GM20431 (cell line): Measurements from ENCODE around the gene SF3A2.
"Not testable (repeated sequence)": the region's sequence is repeated elsewhere in the genome, so short reads cannot be mapped to it uniquely, and the experiment has no call there.

Experiments
- in situ Hi-C: fragments of 300-500 bp; cut with MseI, MboI; formaldehyde crosslinking; loops from one replicate; pipeline ENCODE4 v1.15.0; 2020; ENCODE audit warnings: low sequenced_read_pairs; ENCODE audit not compliant: unreplicated experiment

The SF3A2 gene

GRCh38 chr19:2270423-2271233 lies 34.0 kb downstream of the SF3A2 start:
- in situ Hi-C loops = no loop called here

- in situ Hi-C loops = no loop called here
These were observed 34.8 kb downstream of the SF3A2 start for GRCh38 chr19:2271234-2272103.

- in situ Hi-C loops = no loop called here
These were observed 36.9 kb downstream of the SF3A2 start for GRCh38 chr19:2273356-2274184.

GRCh38 chr19:2274185-2274711 lies 37.6 kb downstream of the SF3A2 start:
- in situ Hi-C loops = no loop called here

- in situ Hi-C loops = no loop called here
These were observed 38.4 kb downstream of the SF3A2 start for GRCh38 chr19:2274931-2275535.

- in situ Hi-C loops = no loop called here
These were observed 39.2 kb downstream of the SF3A2 start for GRCh38 chr19:2275588-2276428.

- in situ Hi-C loops = no loop called here
These were observed 39.9 kb downstream of the SF3A2 start for GRCh38 chr19:2276429-2276986.

GRCh38 chr19:2277138-2277537 lies 40.5 kb downstream of the SF3A2 start:
- in situ Hi-C loops = no loop called here

GRCh38 chr19:2278459-2279158 lies 42.0 kb downstream of the SF3A2 start:
- in situ Hi-C loops = no loop called here

- in situ Hi-C loops = no loop called here
These were observed 44.1 kb downstream of the SF3A2 start for GRCh38 chr19:2280633-2281264.

GRCh38 chr19:2281265-2282061 lies 44.8 kb downstream of the SF3A2 start:
- in situ Hi-C loops = not testable (repeated sequence)

- in situ Hi-C loops = no loop called here
These were observed 45.6 kb downstream of the SF3A2 start, which contains the start of gene PEAK3 for GRCh38 chr19:2282062-2282861. TSS of gene PEAK3 (minus strand) at chr19:2282175. CDS start at chr19:2280931, 1,244 bp downstream.

GRCh38 chr19:2282862-2283237 lies 46.2 kb downstream of the SF3A2 start:
- in situ Hi-C loops = no loop called here

GRCh38 chr19:2283835-2284507 lies 47.3 kb downstream of the SF3A2 start:
- in situ Hi-C loops = no loop called here

GRCh38 chr19:2286402-2287140 lies 49.9 kb downstream of the SF3A2 start:
- in situ Hi-C loops = no loop called here
